ENCODE measurements around the gene ZNF236. TPM values are rescaled to one million over a fixed set of nuclear protein-coding genes. Genes with fewer than 3 reads are reported as not detected.

The ZNF236 gene
- total RNA-seq, 1 donor from 2014 or later, result 13.3 TPM

GRCh38 chr18:77012806-77013541, 190.6 kb downstream of the ZNF236 start:
- Histone ChIP-seq H3K4me2 (ENCODE audit: low read length) (no peak overlapping the region), H3K79me2 (ENCODE audit: insufficient read depth, low read length) (no peaks in the 10 kb centered on the region), H3K9ac (ENCODE audit: low read length) (no peak overlapping the region), H3K36me3 (ENCODE audit: insufficient read depth, low read length) (no peaks in the 10 kb centered on the region), H4K20me1 (ENCODE audit: insufficient read depth, low read length) (no peaks in the 10 kb centered on the region), H3K27me3 (ENCODE audit: insufficient read depth, low read length) (no peaks in the 10 kb centered on the region), H3K27ac (ENCODE audit: low read depth, low read length) (no peak overlapping the region), H3K9me3 (ENCODE audit: insufficient read depth, low read depth, low read length) (no peaks in the 10 kb centered on the region), H3K4me1 (ENCODE audit: insufficient read depth, low read length) (no peaks in the 10 kb centered on the region), H3K4me3 (ENCODE audit: insufficient read depth, low read depth, low read length) (no peak overlapping the region), H2AFZ (ENCODE audit: low read depth, low read length) (no peak overlapping the region)
- Mint-ChIP-seq H3K36me3 (ENCODE audit: low read depth, unreplicated experiment) (peaks cover 4% of the 10 kb centered on the region), H3K9me3 (ENCODE audit: unreplicated experiment) (no peaks in the 10 kb centered on the region), H3K27me3 (ENCODE audit: low read depth, unreplicated experiment) (no peaks in the 10 kb centered on the region), H3K4me3 (ENCODE audit: unreplicated experiment) (no peak overlapping the region), H3K27ac (ENCODE audit: unreplicated experiment) (no peak overlapping the region), H3K4me1 (ENCODE audit: low read depth, unreplicated experiment) (peaks cover 9% of the 10 kb centered on the region)
- no peak for TF ChIP-seq EZH2 (IDR thresholded peaks at IDR 0.05; ENCODE audit: insufficient read depth, low read length)
- TF ChIP-seq, protein P1, sequence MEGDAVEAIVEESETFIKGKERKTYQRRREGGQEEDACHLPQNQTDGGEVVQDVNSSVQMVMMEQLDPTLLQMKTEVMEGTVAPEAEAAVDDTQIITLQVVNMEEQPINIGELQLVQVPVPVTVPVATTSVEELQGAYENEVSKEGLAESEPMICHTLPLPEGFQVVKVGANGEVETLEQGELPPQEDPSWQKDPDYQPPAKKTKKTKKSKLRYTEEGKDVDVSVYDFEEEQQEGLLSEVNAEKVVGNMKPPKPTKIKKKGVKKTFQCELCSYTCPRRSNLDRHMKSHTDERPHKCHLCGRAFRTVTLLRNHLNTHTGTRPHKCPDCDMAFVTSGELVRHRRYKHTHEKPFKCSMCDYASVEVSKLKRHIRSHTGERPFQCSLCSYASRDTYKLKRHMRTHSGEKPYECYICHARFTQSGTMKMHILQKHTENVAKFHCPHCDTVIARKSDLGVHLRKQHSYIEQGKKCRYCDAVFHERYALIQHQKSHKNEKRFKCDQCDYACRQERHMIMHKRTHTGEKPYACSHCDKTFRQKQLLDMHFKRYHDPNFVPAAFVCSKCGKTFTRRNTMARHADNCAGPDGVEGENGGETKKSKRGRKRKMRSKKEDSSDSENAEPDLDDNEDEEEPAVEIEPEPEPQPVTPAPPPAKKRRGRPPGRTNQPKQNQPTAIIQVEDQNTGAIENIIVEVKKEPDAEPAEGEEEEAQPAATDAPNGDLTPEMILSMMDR (IDR thresholded peaks at IDR 0.05; ENCODE audit: insufficient read depth, low read depth, low read length), result no peak
- DNase-seq (ENCODE audit: low read depth) (no peak), FAIRE-seq (no peak)

DNA sequence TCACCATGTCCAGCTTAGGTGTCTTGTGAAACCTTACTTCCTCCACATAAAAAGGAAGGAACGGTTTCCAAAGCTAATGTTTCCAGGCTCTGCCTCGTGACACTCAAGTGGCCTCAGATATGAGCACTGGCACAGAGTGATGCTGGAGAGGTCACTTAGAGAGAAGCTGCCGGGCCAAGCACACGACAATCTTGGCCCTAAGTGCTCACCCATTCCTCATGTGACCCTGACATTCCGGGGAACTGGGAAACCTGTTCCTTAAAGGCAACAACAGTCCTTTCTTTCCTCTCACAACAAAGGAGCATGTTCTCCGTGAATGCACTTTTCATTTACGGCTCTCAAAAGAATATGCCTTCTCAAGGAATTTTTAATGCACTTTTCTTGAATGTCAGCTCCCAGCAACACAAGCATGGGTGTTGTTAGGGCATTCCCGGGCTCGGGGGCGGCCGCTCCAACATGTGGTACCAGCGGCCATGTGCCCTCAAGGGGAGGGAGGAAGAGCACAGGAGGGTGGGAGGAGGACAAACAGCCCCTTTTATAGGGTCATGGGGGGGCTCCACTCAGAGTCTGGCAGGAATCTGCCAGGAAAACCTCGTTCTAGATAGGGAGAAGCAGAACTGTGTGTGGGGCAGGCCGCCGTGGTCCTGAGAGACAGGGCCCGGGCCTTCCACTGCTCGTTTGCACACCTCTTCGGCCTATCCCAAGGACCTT, 191.6 kb downstream of the ZNF236 start:
- Mint-ChIP-seq H3K4me3 (ENCODE audit: unreplicated experiment) (no peak overlapping the region), H3K27ac (ENCODE audit: unreplicated experiment) (no peak overlapping the region), H3K36me3 (ENCODE audit: low read depth, unreplicated experiment) (peaks cover 4% of the 10 kb centered on the region), H3K27me3 (ENCODE audit: low read depth, unreplicated experiment) (no peaks in the 10 kb centered on the region), H3K9me3 (ENCODE audit: unreplicated experiment) (no peaks in the 10 kb centered on the region), H3K4me1 (ENCODE audit: low read depth, unreplicated experiment) (peaks cover 9% of the 10 kb centered on the region)
- H3K27ac ChIP-seq (ENCODE audit: low read depth, low read length), result no peak overlapping the region
- H4K20me1 ChIP-seq (ENCODE audit: insufficient read depth, low read length), result no peaks in the 10 kb centered on the region
- no peaks in the 10 kb centered on the region for H3K4me1 ChIP-seq (ENCODE audit: insufficient read depth, low read length)
- DNase-seq (ENCODE audit: low read depth) (no peak), FAIRE-seq (no peak)
- TF ChIP-seq, protein P1 (IDR thresholded peaks at IDR 0.05; ENCODE audit: insufficient read depth, low read depth, low read length), result no peak
- no peak for TF ChIP-seq EZH2 (IDR thresholded peaks at IDR 0.05; ENCODE audit: insufficient read depth, low read length)
- no peaks in the 10 kb centered on the region for H3K27me3 ChIP-seq (ENCODE audit: insufficient read depth, low read length)
- H3K4me3 ChIP-seq (ENCODE audit: insufficient read depth, low read depth, low read length), result no peak overlapping the region
- no peak overlapping the region for H2AFZ ChIP-seq (ENCODE audit: low read depth, low read length)
- no peaks in the 10 kb centered on the region for H3K36me3 ChIP-seq (ENCODE audit: insufficient read depth, low read length)
- no peak overlapping the region for H3K9ac ChIP-seq (ENCODE audit: low read length)
- H3K9me3 ChIP-seq (ENCODE audit: insufficient read depth, low read depth, low read length), result no peaks in the 10 kb centered on the region
- H3K4me2 ChIP-seq (ENCODE audit: low read length), result no peak overlapping the region
- no peaks in the 10 kb centered on the region for H3K79me2 ChIP-seq (ENCODE audit: insufficient read depth, low read length)

GRCh38 chr18:77014538-77014937, 192.2 kb downstream of the ZNF236 start:
- Mint-ChIP-seq H3K9me3 (ENCODE audit: unreplicated experiment) (peaks cover 2% of the 10 kb centered on the region), H3K36me3 (ENCODE audit: low read depth, unreplicated experiment) (peaks cover 4% of the 10 kb centered on the region), H3K4me1 (ENCODE audit: low read depth, unreplicated experiment) (peaks cover 9% of the 10 kb centered on the region), H3K27me3 (ENCODE audit: low read depth, unreplicated experiment) (no peaks in the 10 kb centered on the region), H3K27ac (ENCODE audit: unreplicated experiment) (no peak overlapping the region), H3K4me3 (ENCODE audit: unreplicated experiment) (no peak overlapping the region)
- no peak overlapping the region for H2AFZ ChIP-seq (ENCODE audit: low read depth, low read length)
- H3K79me2 ChIP-seq (ENCODE audit: insufficient read depth, low read length), result no peaks in the 10 kb centered on the region
- H3K27me3 ChIP-seq (ENCODE audit: insufficient read depth, low read length), result no peaks in the 10 kb centered on the region
- no peaks in the 10 kb centered on the region for H3K4me1 ChIP-seq (ENCODE audit: insufficient read depth, low read length)
- no peak overlapping the region for H3K4me3 ChIP-seq (ENCODE audit: insufficient read depth, low read depth, low read length)
- TF ChIP-seq EZH2 (IDR thresholded peaks at IDR 0.05; ENCODE audit: insufficient read depth, low read length), result no peak
- TF ChIP-seq, protein P1 (IDR thresholded peaks at IDR 0.05; ENCODE audit: insufficient read depth, low read depth, low read length), result no peak
- no peaks in the 10 kb centered on the region for H4K20me1 ChIP-seq (ENCODE audit: insufficient read depth, low read length)
- FAIRE-seq, result no peak
- no peak overlapping the region for H3K27ac ChIP-seq (ENCODE audit: low read depth, low read length)
- no peak overlapping the region for H3K9ac ChIP-seq (ENCODE audit: low read length)
- DNase-seq (ENCODE audit: low read depth), result no peak
- no peak overlapping the region for H3K4me2 ChIP-seq (ENCODE audit: low read length)
- no peaks in the 10 kb centered on the region for H3K9me3 ChIP-seq (ENCODE audit: insufficient read depth, low read depth, low read length)
- H3K36me3 ChIP-seq (ENCODE audit: insufficient read depth, low read length), result no peaks in the 10 kb centered on the region
